Measurements from ENCODE around the gene TRIM54. TPM values are rescaled to one million over a fixed set of nuclear protein-coding genes. Genes with fewer than 3 reads are reported as not detected.
A peak's percentile ranks its signal among the peaks of the same experiment; 100 is the strongest.

TRIM54 gene
- total RNA-seq, 6 experiments from 2014 or later: 0.14 to 0.25 TPM; not detected in 4

GRCh38 chr2:27303093-27304025 is 21.1 kb downstream of the TRIM54 start:
- Histone ChIP-seq H3K27ac (peak overlapping the region; percentile 33 to 55 (median 45)), H3K27me3 (no peaks in the 10 kb centered on the region), H3K4me3 (peak overlapping the region; percentile 26 to 51 (median 35)), H3K36me3 (no peaks in the 10 kb centered on the region), H3K4me1 (peaks cover 0 to 20% (median 2%) of the 10 kb centered on the region in 4 donors), H3K9me3 (no peaks in the 10 kb centered on the region)
- DNase-seq (peak in 2 of 3 donors; percentile 36 to 59), ATAC-seq (peak; percentile 85 to 94 (median 86))
- intact Hi-C loops (cut with DNase I): loop anchor here in 1 of 2 donors (10.0 kb wide), 1 partner anchor 49 kb away; no protein-coding TSS in a partner anchor
- WGBS (ENCODE audit: insufficient coverage, low coverage, low lambda C conversion rate, missing lambda C conversion rate): 13% methylated on average over 20 of the region's 25 CpGs
- TF ChIP-seq CTCF (IDR thresholded peaks at IDR 0.05) (peak; percentile 84 to 92 (median 88)), POLR2A (IDR thresholded peaks at IDR 0.05) (no peak)

- intact Hi-C loops (cut with DNase I): loop anchor here in 1 of 2 donors (10.0 kb wide), 1 partner anchor 50 kb away; no protein-coding TSS in a partner anchor
- DNase-seq (no peak), ATAC-seq (no peak)
Observed at GRCh38 chr2:27304488-27305240, 22.4 kb downstream of the TRIM54 start.

GRCh38 chr2:27305516-27305915 is 23.3 kb downstream of the TRIM54 start:
- TF ChIP-seq POLR2A (IDR thresholded peaks at IDR 0.05): no peak
- TF ChIP-seq CTCF (IDR thresholded peaks at IDR 0.05): no peak
- ATAC-seq (no peak), DNase-seq (no peak)
- Histone ChIP-seq H3K9me3 (no peaks in the 10 kb centered on the region), H3K27me3 (peaks cover 0 to 11% of the 10 kb centered on the region in 2 donors), H3K36me3 (no peaks in the 10 kb centered on the region), H3K4me3 (no peak overlapping the region), H3K4me1 (peaks cover 0 to 21% (median 2%) of the 10 kb centered on the region in 4 donors), H3K27ac (no peak overlapping the region)
- 92% methylated on average over 2 of the region's 16 CpGs for WGBS (ENCODE audit: insufficient coverage, low coverage, low lambda C conversion rate, missing lambda C conversion rate)
- intact Hi-C loops (cut with DNase I): loop anchor here in 1 of 2 donors (10.0 kb wide), 1 partner anchor 51 kb away; no protein-coding TSS in a partner anchor

More at GRCh38 chr2:27304488-27305240, 22.4 kb downstream of the TRIM54 start:
- Histone ChIP-seq H3K4me1 (peaks cover 0 to 21% (median 2%) of the 10 kb centered on the region in 4 donors), H3K4me3 (no peak overlapping the region), H3K27ac (no peak overlapping the region), H3K27me3 (peaks cover 0 to 10% of the 10 kb centered on the region in 2 donors), H3K9me3 (no peaks in the 10 kb centered on the region), H3K36me3 (no peaks in the 10 kb centered on the region)
- WGBS (ENCODE audit: insufficient coverage, low coverage, low lambda C conversion rate, missing lambda C conversion rate): 74% methylated on average over 5 of the region's 13 CpGs
- TF ChIP-seq CTCF (IDR thresholded peaks at IDR 0.05): no peak
- TF ChIP-seq POLR2A (IDR thresholded peaks at IDR 0.05): no peak

- no peaks in the 10 kb centered on the region for H3K36me3 ChIP-seq
- DNase-seq: no peak
- H3K9me3 ChIP-seq: no peaks in the 10 kb centered on the region
- 31% methylated on average over 16 of the region's 26 CpGs for WGBS (ENCODE audit: insufficient coverage, low coverage, low lambda C conversion rate, missing lambda C conversion rate)
- no peak for TF ChIP-seq POLR2A (IDR thresholded peaks at IDR 0.05)
- peaks cover 0 to 21% (median 2%) of the 10 kb centered on the region in 4 donors for H3K4me1 ChIP-seq
- intact Hi-C loops (cut with DNase I): loop anchor here in 1 of 2 donors (10.0 kb wide), 1 partner anchor 51 kb away; no protein-coding TSS in a partner anchor
- H3K27me3 ChIP-seq: peaks cover 0 to 11% of the 10 kb centered on the region in 2 donors
- H3K4me3 ChIP-seq: no peak overlapping the region
- H3K27ac ChIP-seq: no peak overlapping the region
- ATAC-seq: no peak
Observed at GRCh38 chr2:27306136-27306535, 23.9 kb downstream of the TRIM54 start.

Measured in right lobe of liver (tissue), 6 donors.